Gastrocnemius medialis (tissue), 4 donors: ENCODE measurements around the gene IFNA5. TPM values are rescaled to one million over a fixed set of nuclear protein-coding genes. Genes with fewer than 3 reads are reported as not detected.

Source experiments
- ATAC-seq, 2 donors: fragments of 150-250 bp; one replicate each; pipeline ENCODE4 v1.9.1; 2016
- DNase-seq, 2 donors: peaks; one replicate each; pipeline ENCODE4 v3.0.0-alpha.2; 2019
- H3K27ac ChIP-seq, 4 donors: fragments of 200-600 bp; sonication (generic); 1 replicate in 1 of 4; 2 replicates in 3 of 4; pipeline ENCODE4 v1.5.1; 2016 to 2018; ENCODE audit warnings: mild to moderate bottlenecking in 2 of 4, moderate library complexity in 1 of 4
- H3K27me3 ChIP-seq, 3 donors: fragments of 200-600 bp; sonication (generic) in 2 of 3; 1 replicate in 1 of 3; 2 replicates in 2 of 3; pipeline versions ENCODE4 v1.5.1 to v1.6.0; 2016 to 2019; ENCODE audit warnings: mild to moderate bottlenecking in 1 of 3, moderate library complexity in 1 of 3
- H3K36me3 ChIP-seq, 2 donors: fragments of 200-600 bp; sonication (generic) in 1 of 2; one replicate each; pipeline ENCODE4 v1.5.1; 2017 to 2018
- H3K4me1 ChIP-seq, 2 donors: fragments of 200-600 bp; sonication (generic) in 1 of 2; one replicate each; pipeline ENCODE4 v1.5.1; 2016 to 2017; ENCODE audit warnings: mild to moderate bottlenecking in 2 of 2
- H3K4me3 ChIP-seq, 4 donors: fragments of 200-600 bp; sonication (generic) in 3 of 4; 1 replicate in 1 of 4; 2 replicates in 3 of 4; pipeline ENCODE4 v1.5.1; 2016 to 2019; ENCODE audit warnings: mild to moderate bottlenecking in 2 of 4
- H3K9me3 ChIP-seq, 3 donors: fragments of 200-600 bp; sonication (generic) in 2 of 3; 1 replicate in 1 of 3; 2 replicates in 2 of 3; pipeline ENCODE4 v1.5.1; 2016 to 2019
- CTCF ChIP-seq, 5 experiments: fragments of 450-650 bp in 3 of 5; fragments of 200-600 bp in 2 of 5; sonication (generic) in 2 of 5; IDR thresholded peaks in 4 of 5; conservative IDR thresholded peaks in 1 of 5; 1 replicate in 4 of 5; 2 replicates in 1 of 5; pipeline ENCODE4 v1.5.1; 2016 to 2019; ENCODE audit warnings: antibody characterized with exemption in 5 of 5, mild to moderate bottlenecking in 3 of 5, moderate library complexity in 3 of 5
- POLR2A ChIP-seq, 2 donors: fragments of 450-650 bp; IDR thresholded peaks; one replicate each; pipeline ENCODE4 v1.6.1; 2017; ENCODE audit warnings: antibody characterized with exemption in 2 of 2, mild to moderate bottlenecking in 2 of 2, moderate library complexity in 2 of 2
- in situ Hi-C, 4 donors: fragments of 200-750 bp; cut with MboI; loops; one replicate each; pipeline versions ENCODE4 v1.15.0 to v1.8.0; 2017; ENCODE audit warnings: low sequenced_read_pairs in 4 of 4
- intact Hi-C: fragments of 100-400 bp; cut with DNase I; formaldehyde crosslinking; loops from one replicate; pipeline ENCODE4 v1.15.1; 2023; ENCODE audit warnings: low total_unique reads
- total RNA-seq, 4 donors: library from RNA; depleted of rRNA; stranded (reverse); fragments of >200 nt; gene quantifications; one replicate each; pipeline versions ENCODE4 v1.1.0 to v1.2.3, GENCODE V29; 2016

The IFNA5 gene
- total RNA-seq, 4 donors from 2014 or later: not detected

GRCh38 chr9:21295992-21296391 is 9.1 kb downstream of the IFNA5 start:
- DNase-seq (no peak), ATAC-seq (no peak)
- in situ Hi-C loops (no loop called here), intact Hi-C loops (no loop called here)
- Histone ChIP-seq H3K4me3 (no peak overlapping the region), H3K27ac (no peak overlapping the region), H3K9me3 (no peaks in the 10 kb centered on the region), H3K4me1 (no peaks in the 10 kb centered on the region), H3K36me3 (no peaks in the 10 kb centered on the region), H3K27me3 (no peaks in the 10 kb centered on the region)
- no peak for TF ChIP-seq POLR2A (IDR thresholded peaks at IDR 0.05)
- TF ChIP-seq CTCF (IDR thresholded peaks at IDR 0.05 in 4 of 5, conservative IDR thresholded peaks at IDR 0.05 in 1 of 5): no peak

- intact Hi-C loops: no loop called here
- no peak for ATAC-seq
- in situ Hi-C loops: no loop called here
- TF ChIP-seq POLR2A (IDR thresholded peaks at IDR 0.05) (no peak), CTCF (IDR thresholded peaks at IDR 0.05 in 4 of 5, conservative IDR thresholded peaks at IDR 0.05 in 1 of 5) (no peak)
- Histone ChIP-seq H3K4me1 (no peaks in the 10 kb centered on the region), H3K4me3 (no peak overlapping the region), H3K27ac (no peak overlapping the region), H3K27me3 (no peaks in the 10 kb centered on the region), H3K9me3 (no peaks in the 10 kb centered on the region), H3K36me3 (no peaks in the 10 kb centered on the region)
- no peak for DNase-seq
Observed at GRCh38 chr9:21294904-21295538, 10.1 kb downstream of the IFNA5 start.

GRCh38 chr9:21294364-21294774 is 10.7 kb downstream of the IFNA5 start:
- no peaks in the 10 kb centered on the region for H3K9me3 ChIP-seq
- intact Hi-C loops (no loop called here), in situ Hi-C loops (no loop called here)
- no peak overlapping the region for H3K4me3 ChIP-seq
- H3K4me1 ChIP-seq: no peaks in the 10 kb centered on the region
- DNase-seq: no peak
- H3K27ac ChIP-seq: no peak overlapping the region
- H3K36me3 ChIP-seq: no peaks in the 10 kb centered on the region
- no peak for ATAC-seq
- TF ChIP-seq CTCF (IDR thresholded peaks at IDR 0.05 in 4 of 5, conservative IDR thresholded peaks at IDR 0.05 in 1 of 5) (no peak), POLR2A (IDR thresholded peaks at IDR 0.05) (no peak)
- no peaks in the 10 kb centered on the region for H3K27me3 ChIP-seq

- intact Hi-C loops: no loop called here
- no peak overlapping the region for H3K4me3 ChIP-seq
- no peaks in the 10 kb centered on the region for H3K27me3 ChIP-seq
- no peak overlapping the region for H3K27ac ChIP-seq
- H3K36me3 ChIP-seq: no peaks in the 10 kb centered on the region
- in situ Hi-C loops: no loop called here
- no peaks in the 10 kb centered on the region for H3K9me3 ChIP-seq
- no peaks in the 10 kb centered on the region for H3K4me1 ChIP-seq
- TF ChIP-seq CTCF (IDR thresholded peaks at IDR 0.05 in 4 of 5, conservative IDR thresholded peaks at IDR 0.05 in 1 of 5): no peak
- no peak for TF ChIP-seq POLR2A (IDR thresholded peaks at IDR 0.05)
- DNase-seq (no peak), ATAC-seq (no peak)
Observed at GRCh38 chr9:21289848-21290247, 15.3 kb downstream of the IFNA5 start.

GRCh38 chr9:21287280-21287679 is 17.8 kb downstream of the IFNA5 start:
- DNase-seq (no peak), ATAC-seq (no peak)
- Histone ChIP-seq H3K4me1 (no peaks in the 10 kb centered on the region), H3K27me3 (no peaks in the 10 kb centered on the region), H3K27ac (no peak overlapping the region), H3K4me3 (no peak overlapping the region), H3K36me3 (no peaks in the 10 kb centered on the region), H3K9me3 (no peaks in the 10 kb centered on the region)
- intact Hi-C loops: no loop called here
- TF ChIP-seq CTCF (IDR thresholded peaks at IDR 0.05 in 4 of 5, conservative IDR thresholded peaks at IDR 0.05 in 1 of 5): no peak
- TF ChIP-seq POLR2A (IDR thresholded peaks at IDR 0.05): no peak
- in situ Hi-C loops: no loop called here
